ENCODE data around the gene ARID4B.

DNA sequence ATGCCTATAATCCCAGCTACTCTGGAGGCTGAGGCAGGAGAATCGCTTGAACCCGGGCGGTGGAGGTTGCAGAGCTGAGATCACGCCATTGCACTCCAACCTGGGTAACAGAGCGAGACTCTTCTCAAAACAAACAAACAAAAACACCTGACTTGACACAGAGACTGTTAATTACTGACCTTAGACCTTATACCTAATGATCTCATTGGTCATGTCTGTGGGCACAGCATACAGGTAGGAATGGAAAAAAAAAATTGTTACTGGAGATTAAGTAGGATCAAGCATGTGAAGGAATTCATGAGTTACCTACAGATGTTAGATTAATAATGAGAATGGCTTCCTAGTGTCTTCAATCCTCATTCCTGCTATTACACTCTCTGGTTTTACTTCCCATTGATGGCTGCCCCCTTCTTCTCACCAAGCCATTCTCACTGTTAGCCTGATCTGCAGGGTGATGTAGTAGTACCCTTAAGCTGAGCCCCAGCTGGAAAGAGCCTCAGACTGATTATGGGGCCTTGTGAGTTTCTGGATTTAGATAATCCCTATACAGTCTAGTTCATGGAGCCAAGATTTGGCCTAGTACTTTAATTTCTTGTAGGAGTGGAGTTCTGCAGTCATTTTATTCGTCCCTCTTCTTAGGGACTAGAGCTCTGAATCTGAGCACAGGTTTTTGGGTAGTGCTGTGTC, 48.1 kb upstream of the ARID4B start:
- no peak for TF ChIP-seq POLR2A (IDR thresholded peaks at IDR 0.05)
- TF ChIP-seq, protein P1, sequence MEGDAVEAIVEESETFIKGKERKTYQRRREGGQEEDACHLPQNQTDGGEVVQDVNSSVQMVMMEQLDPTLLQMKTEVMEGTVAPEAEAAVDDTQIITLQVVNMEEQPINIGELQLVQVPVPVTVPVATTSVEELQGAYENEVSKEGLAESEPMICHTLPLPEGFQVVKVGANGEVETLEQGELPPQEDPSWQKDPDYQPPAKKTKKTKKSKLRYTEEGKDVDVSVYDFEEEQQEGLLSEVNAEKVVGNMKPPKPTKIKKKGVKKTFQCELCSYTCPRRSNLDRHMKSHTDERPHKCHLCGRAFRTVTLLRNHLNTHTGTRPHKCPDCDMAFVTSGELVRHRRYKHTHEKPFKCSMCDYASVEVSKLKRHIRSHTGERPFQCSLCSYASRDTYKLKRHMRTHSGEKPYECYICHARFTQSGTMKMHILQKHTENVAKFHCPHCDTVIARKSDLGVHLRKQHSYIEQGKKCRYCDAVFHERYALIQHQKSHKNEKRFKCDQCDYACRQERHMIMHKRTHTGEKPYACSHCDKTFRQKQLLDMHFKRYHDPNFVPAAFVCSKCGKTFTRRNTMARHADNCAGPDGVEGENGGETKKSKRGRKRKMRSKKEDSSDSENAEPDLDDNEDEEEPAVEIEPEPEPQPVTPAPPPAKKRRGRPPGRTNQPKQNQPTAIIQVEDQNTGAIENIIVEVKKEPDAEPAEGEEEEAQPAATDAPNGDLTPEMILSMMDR (IDR thresholded peaks at IDR 0.05): no peak

All from heart left ventricle (tissue), 13 donors.